Inferior parietal cortex (tissue), 1 donor: Measurements from ENCODE around the gene CENPVL3.
A peak's percentile ranks its signal among the peaks of the same experiment; 100 is the strongest.
"Not testable (repeated sequence)": the region's sequence is repeated elsewhere in the genome, so short reads cannot be mapped to it uniquely, and the experiment has no call there.

ENCODE experiments used
- DNase-seq: peaks from one replicate; pipeline ENCODE4 v3.0.0-alpha.2; 2016; ENCODE audit errors: extremely low spot score

The CENPVL3 gene

DNA sequence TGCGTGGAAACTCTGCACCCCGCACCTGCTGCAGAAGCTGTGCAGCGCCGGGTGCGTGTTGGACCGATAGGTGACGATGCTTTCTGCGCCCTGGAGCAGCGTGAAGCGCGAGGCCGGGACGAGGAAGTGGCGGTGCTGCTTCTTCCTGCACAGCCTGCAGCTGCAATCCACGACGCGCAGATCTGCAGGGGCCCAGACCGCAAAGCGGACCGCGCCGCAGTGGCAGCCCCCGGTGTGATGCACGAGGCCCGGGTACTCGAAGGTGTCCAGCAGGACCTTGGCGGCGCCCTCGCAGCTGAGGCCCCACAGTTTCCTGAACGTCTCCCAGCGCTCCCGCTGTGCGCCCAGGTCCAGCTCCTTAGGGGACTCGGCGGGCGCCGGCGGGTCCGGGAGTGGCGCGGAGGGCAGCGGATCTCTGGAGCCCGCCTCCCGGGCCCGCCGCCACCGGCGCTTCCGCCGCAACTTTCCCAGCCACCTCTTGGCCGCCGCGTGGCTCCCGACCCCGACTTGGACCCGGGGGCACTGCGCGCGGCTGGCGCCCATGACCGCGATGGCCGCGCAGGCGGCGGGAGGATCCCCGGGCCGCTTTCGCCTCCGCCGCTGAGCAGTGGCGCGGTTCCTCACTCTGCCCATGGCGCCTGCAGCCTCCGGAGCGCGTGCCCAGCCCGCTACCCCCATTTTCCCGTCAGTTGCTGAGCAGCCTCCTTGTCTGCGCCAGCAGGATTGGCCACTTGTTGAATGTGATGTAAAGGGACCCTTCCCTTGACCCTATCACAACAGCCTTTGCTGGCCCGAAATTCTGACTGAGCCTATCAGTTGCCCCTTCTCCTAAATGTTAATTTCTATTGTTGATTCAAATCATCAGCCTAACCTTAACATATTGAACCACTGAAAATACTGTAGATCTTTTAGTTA is at the start of gene CENPVL3:
TSS of gene CENPVL3 (minus strand) at position 672 of the 915 bp plus-strand sequence. CDS start at position 633, 39 bp downstream.
- not testable (repeated sequence) for DNase-seq

DNA sequence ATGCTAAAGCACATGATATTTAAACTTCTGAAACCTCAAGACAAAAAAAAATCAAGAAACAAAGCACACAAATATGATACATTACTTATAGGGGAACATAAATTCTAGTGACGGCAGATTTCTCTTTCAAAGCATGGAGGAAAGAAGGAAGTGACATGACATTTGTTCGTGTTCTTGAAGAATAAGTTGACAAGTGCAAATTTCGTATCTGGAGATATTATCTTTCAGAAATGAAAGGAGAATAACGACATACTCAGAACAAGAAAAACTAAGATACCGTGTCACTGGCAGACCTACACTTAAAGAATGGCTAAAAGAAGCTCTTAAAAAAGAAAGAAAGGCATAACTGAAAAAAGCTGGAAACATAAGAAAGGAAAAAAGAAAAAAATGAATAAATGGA is 47.3 kb upstream of the CENPVL3 start:
- no peak for DNase-seq

DNA sequence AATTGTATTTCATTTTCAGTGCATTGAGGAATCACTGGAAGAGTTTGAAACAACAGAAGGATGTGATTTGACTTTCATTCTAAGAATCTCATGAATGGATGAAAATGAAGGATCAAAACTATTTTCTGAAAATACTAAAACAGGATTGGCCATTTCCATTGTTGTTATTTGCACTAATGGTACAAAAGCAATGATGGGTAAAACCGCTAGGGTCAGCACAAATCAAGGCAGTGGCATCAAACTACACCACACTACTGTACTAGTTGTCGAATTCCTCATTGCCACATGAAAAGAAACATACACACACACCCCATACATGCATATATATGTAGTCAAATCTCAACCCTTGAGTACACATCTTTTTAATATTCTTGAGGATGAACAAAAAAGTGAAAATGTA is 24.7 kb upstream of the CENPVL3 start:
- DNase-seq, result no peak

DNA sequence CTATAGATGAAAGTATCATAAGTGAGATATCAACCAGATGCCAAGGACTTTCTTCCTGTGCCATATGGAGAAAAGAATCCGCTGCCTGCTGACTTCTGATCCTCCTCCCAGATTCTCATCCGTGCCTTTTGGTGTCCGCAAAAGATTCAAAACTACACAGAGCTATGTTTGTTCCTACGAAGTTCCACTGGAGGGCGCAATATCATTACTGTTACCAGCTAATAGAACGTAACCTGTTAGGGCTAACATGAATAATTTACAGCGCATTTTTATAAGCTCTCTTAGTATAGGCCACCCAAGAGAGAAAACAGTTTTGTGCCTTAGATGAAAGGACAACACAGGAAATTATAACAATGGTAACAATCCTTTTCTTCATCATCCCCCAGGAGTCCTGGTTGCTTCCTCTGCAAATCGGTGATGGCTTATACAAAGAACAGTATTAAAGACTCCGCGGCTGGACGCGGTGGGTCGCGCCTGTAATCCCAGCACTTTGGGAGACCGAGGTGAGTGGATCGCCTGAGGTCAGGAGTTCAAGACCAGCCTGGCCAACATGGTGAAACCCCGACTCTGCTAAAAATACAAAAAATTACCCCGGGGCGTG is 22.8 kb upstream of the CENPVL3 start:
- DNase-seq, result peak; percentile 60

DNA sequence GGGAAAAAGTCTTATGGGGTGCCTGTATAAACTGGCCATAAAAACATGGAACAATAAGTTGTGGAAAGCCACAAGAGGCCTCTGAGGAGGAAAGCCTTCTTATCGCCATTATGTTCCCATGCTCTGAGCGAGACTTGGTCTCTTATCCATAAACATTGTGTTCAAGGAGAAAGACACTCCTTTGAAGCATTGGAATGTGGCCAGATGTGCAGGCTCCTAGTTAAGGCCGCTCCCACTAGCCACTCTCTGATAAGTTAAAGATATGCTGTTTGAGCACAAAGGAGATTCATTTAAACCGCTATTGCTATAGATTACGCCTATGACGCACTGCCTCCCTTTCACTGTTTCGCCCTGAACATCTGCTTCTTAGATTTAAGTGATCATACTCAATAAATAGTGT is 17.8 kb upstream of the CENPVL3 start:
- DNase-seq, result not testable (repeated sequence)

DNA sequence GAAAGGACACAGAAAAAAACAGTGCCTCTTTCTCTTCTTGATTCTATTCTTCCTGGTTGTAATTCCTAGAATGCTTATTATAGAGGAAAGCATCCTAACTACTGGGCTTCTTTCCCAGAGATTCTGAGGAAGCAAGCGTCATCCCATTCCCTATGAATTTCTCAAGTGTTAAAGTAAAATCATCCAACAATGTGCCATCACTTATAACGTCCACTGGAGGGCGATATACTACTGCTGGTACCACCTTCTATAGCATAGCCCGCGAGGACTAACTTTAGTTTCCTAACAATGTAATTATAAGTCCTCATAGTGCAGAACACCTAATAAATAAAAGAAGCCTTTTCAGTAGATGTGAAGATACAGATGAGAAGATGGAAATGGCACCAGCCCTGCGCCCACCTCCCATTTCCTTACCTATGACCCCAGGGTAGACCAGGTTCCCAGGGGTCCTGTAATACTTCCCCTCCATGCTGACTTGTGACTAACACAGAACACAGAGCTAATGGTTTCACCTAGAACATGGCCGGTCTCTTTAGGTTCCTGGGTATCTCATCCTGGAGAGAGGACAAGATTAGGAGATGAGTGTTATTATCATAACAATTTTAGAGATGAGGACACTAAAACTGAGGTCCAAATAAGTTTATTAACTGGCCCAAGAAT is 4.2 kb downstream of the CENPVL3 start:
- DNase-seq, result peak; percentile 39

DNA sequence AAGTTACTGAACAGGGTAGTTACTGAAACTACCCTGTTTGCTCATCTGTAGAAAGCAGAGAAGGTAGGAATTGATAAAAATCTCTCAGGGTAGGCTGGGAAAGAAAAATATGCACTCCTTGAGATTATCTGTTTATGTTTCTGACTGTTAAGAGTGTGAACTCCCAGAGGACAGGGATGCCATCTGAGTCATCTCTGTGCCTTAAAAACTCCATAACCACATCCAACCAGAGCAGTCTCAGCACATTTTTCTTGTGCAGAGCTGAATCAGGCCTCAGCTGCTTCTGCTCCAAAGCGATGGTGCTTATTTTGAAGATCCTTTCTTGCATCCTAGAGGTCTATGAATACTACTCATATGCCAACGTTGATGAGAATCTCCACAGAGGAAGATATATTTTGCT is 9.9 kb downstream of the CENPVL3 start:
- no peak for DNase-seq

DNA sequence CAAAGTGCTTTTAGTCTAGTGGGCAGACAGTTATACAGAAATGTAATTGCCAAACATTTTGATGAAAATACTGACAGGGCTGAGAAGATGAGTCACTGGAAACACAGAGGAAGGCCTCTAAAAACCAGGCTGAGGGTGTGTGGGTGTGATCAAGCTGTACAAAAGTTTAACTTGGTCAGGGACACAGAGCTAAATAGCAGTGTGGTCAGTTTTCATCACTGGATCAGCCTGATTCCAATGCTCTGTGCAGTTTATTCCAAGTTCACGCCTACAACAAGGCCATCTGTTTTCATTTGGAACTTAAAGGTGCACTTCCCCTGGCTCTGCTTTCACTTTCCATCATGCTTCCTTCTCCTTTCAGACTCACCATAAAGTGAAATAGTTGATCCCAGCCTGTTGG is 10.6 kb downstream of the CENPVL3 start:
- DNase-seq, result no peak

DNA sequence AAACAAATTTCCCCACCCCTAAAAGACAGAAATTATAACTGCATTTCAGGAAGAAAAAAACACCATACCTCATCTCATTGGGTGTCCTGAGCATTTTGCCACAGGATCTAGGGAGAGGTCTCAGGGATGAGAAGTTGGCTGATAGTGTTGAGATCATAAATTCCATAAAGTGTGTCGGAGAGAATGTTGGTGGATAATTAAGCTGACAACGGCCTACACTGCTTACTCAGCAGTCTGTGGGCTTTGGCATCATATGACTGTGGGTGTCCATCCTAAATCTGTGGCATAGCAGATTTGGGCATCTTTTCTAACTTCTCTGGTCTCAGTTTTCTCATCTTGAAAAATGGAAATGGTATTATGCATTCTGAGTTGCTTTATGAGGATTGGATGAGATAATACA is 12.3 kb downstream of the CENPVL3 start:
- DNase-seq, result no peak

DNA sequence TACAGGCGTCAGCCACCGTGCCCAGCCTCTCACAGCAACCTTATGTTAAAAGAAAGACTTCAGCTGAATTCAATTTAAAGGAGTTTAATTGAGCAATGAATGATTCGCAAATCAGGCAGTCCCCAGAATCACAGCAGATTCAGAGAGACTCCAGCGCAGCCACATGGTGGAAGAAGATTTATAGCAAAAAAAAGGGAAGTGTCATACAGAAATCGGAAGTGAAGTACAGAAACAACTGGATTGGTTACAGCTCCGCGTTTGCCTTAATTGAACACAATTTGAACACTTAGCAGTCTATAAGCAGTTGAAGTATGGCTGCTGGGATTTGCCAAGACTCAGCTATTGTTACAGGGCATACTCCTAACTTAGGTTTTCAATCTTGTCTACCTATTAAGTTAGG is 19.8 kb downstream of the CENPVL3 start:
- DNase-seq, result no peak

DNA sequence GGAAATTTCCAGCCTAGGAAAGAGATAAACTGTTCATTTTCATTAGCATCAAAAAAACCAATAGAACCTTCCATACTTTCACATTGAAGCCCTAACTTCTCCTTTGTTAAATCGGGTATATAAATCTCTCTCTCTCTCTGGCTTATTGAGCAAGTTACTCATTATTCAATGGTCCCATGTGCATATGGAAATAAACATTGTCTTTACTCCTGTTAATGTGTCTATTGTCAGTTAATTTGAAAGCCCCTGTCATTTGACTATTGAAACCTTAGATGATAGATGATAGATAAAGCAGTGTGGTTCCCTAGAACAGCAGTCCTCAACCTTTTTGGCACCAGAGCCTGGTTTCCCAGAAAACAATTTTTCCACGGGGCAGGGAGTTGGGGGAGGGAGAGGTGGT is 46.8 kb downstream of the CENPVL3 start:
- no peak for DNase-seq

DNA sequence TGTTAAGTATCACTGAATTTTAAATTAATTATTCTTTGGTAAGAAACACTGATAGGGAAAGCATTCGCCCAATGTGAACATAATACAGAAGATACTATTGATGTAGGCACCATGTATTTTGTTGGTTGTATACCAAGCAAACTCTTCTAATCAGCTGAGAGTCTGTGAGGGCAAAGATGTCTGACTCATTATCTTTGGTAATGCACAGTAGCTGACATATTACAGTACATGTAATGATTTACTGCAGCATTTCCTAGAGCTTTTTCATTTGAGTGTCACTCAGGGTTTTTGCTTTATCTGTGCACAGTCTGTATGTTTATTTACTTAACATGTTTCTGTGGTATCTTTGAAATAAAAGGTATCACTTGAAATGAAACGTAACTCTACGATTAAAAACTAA is 49.2 kb downstream of the CENPVL3 start:
- DNase-seq, result no peak

DNA sequence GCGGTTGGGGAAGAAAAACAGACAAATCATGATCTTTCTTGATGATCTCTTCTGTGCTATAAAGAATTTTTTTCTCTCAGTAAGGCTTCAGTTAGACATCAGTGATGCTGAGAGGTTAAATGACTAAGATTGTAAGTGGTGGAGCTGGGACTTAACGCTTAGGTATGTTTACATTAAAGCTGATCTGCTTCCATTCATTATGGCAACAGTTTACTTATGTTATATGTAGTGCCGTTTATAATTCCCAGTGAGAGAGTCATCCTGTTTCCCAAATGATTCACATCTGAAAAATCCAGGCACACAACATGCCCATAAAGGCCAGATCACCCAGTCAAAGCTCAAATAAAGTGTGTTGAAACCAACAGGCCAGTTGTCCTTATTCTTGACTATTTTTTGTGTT is 50.1 kb downstream of the CENPVL3 start:
- no peak for DNase-seq
